ENCODE data around the gene TULP4. TPM values are rescaled to one million over a fixed set of nuclear protein-coding genes. Genes with fewer than 3 reads are reported as not detected.

TULP4 gene
- total RNA-seq, 1 experiment from 2014 or later, result 64.6 TPM

GRCh38 chr6:158467923-158468322 lies 155.7 kb downstream of the TULP4 start:
- peak; percentile 67 for DNase-seq
- no peak overlapping the region for H3K56ac ChIP-seq (ENCODE audit: insufficient read length, low read depth, low read length)
- H2BK20ac ChIP-seq (ENCODE audit: low read depth, low read length, poor library complexity, severe bottlenecking), result no peak overlapping the region
- H3K9me3 ChIP-seq (ENCODE audit: control insufficient read depth, low read depth, low read length), result no peaks in the 10 kb centered on the region
- H2AFZ ChIP-seq (ENCODE audit: low read length), result no peak overlapping the region
- WGBS (ENCODE audit: extremely low coverage, insufficient read length, low lambda C conversion rate), result no CpG with 5 or more reads among the region's 6 CpGs
- no peak overlapping the region for H2AK5ac ChIP-seq (ENCODE audit: insufficient read length, low read length)
- peaks cover 50% of the 10 kb centered on the region for H3K27me3 ChIP-seq (ENCODE audit: insufficient read depth, low read length)
- H4K20me1 ChIP-seq (ENCODE audit: control insufficient read depth, insufficient read depth, insufficient read length), result no peaks in the 10 kb centered on the region
- H4K5ac ChIP-seq (ENCODE audit: insufficient read length, low read depth, low read length), result no peak overlapping the region
- no peak overlapping the region for H4K91ac ChIP-seq (ENCODE audit: insufficient read length, low read depth, low read length)
- no peak overlapping the region for H3K23ac ChIP-seq (ENCODE audit: insufficient read length, low read depth, low read length)
- H2BK15ac ChIP-seq (ENCODE audit: low read depth, low read length), result no peak overlapping the region
- Mint-ChIP-seq H3K27me3 (ENCODE audit: low read depth) (peaks cover 73% of the 10 kb centered on the region), H3K36me3 (ENCODE audit: insufficient read depth in 1 of 3, low read depth in 3 of 3) (peaks cover 40 to 43% (median 42%) of the 10 kb centered on the region in 3 experiments), H3K4me1 (peaks cover 64 to 69% of the 10 kb centered on the region in 2 experiments), H3K9me3 (peaks cover 11 to 15% of the 10 kb centered on the region in 2 experiments), H3K27ac (no peak overlapping the region), H3K4me3 (no peak overlapping the region; a peak in 1 of 5 replicates)
- H2BK120ac ChIP-seq (ENCODE audit: low read depth, low read length, poor library complexity, severe bottlenecking), result no peak overlapping the region
- no peak for TF ChIP-seq CTCF (conservative IDR thresholded peaks at IDR 0.05)
- H3K79me1 ChIP-seq (ENCODE audit: insufficient read depth, low read depth, low read length, poor library complexity, severe bottlenecking), result no peaks in the 10 kb centered on the region
- no peak overlapping the region for H3K18ac ChIP-seq (ENCODE audit: insufficient read length, low read depth, low read length)
- H4K8ac ChIP-seq (replicated peaks; ENCODE audit: insufficient read length, low read depth, low read length), result no peak overlapping the region
- no peak overlapping the region for H3T11ph ChIP-seq (ENCODE audit: low read length)
- H3K27ac ChIP-seq (ENCODE audit: insufficient read length, low read depth, low read length), result no peak overlapping the region
- H3K79me2 ChIP-seq (ENCODE audit: insufficient read depth, low read length), result peaks cover 2% of the 10 kb centered on the region; the same call in 1 of the 2 replicates
- H3K14ac ChIP-seq (ENCODE audit: insufficient read depth, low read length), result no peak overlapping the region
- no peaks in the 10 kb centered on the region for H3K23me2 ChIP-seq (ENCODE audit: insufficient read length, low read depth, low read length, poor library complexity, severe bottlenecking)
- no peak overlapping the region for H3K9ac ChIP-seq (ENCODE audit: extremely low read depth, insufficient read length, low read length)
- H3K4ac ChIP-seq (ENCODE audit: low read depth, low read length), result no peak overlapping the region
- no peak overlapping the region for H2BK5ac ChIP-seq (ENCODE audit: insufficient read length, low read length)
- no peak overlapping the region for H3K4me2 ChIP-seq (ENCODE audit: insufficient read depth, insufficient read length, low read length)
- H2BK12ac ChIP-seq (ENCODE audit: insufficient read length, low read depth, low read length), result no peak overlapping the region
- peaks cover 13% of the 10 kb centered on the region; the same call in 1 of the 2 replicates for H3K4me1 ChIP-seq (ENCODE audit: insufficient read depth, low read length)

Measured in H9 (cell line).